HepG2 (cell line): ENCODE results near the gene SYNGAP1. TPM values are rescaled to one million over a fixed set of nuclear protein-coding genes. Genes with fewer than 3 reads are reported as not detected.

Experiments used
- ATAC-seq: fragments of 200-7000 bp; cut with Tn5 transposase; 3 replicates; pipeline ENCODE4 v1.9.1; 2020; ENCODE audit warnings: mild to moderate bottlenecking, moderate library complexity
- BruUV-seq: library from RNA; stranded (reverse); fragments of 400-500 nt; replicated peaks from 2 replicates; lab custom pipeline; 2021; lab: Mats Ljungman, UMichigan
- CTCF ChIA-PET: fragments of 300-600 bp; formaldehyde crosslinking; extraction: SDS; loops from one replicate; lab custom pipeline; 2021; ENCODE audit warnings: low total read pairs, inconsistent platforms, low intra/inter-chr PET ratio; lab: Yijun Ruan, JAX
- POLR2A ChIA-PET: fragments of 350-600 bp; sonication (Branson Sonifier 250); formaldehyde crosslinking; loops from one replicate; lab custom pipeline; 2020; ENCODE audit warnings: antibody characterized with exemption, inconsistent platforms; lab: Yijun Ruan, JAX
- DNase-seq: peaks from one replicate; pipeline ENCODE4 v3.0.0-alpha.2; 2015; ENCODE audit warnings: low spot score
- FAIRE-seq: peaks from 3 replicates; lab custom pipeline; 2011; peaks lifted over from hg19 to GRCh38; lab: Jason Lieb, UNC
- H2AFZ ChIP-seq: one replicate; pipeline ENCODE4 v1.6.1; 2011; ENCODE audit warnings: low read length, inconsistent platforms
- H3K27ac ChIP-seq: fragments of 300-600 bp; 3 replicates; pipeline ENCODE4 v1.8.0; 2011; ENCODE audit warnings: mixed run types, mild to moderate bottlenecking, mixed read lengths, low read length, inconsistent platforms; ENCODE audit not compliant: insufficient read depth; ENCODE audit errors: extremely low read length
- H3K27me3 ChIP-seq, 2 experiments: fragments of 200-600 bp in 1 of 2; 2 replicates in 1 of 2; 3 replicates in 1 of 2; pipeline versions ENCODE4 v1.6.0 to v1.8.0; 2011; ENCODE audit warnings: low read length in 2 of 2, mild to moderate bottlenecking in 2 of 2, moderate library complexity in 2 of 2, inconsistent platforms in 1 of 2; ENCODE audit not compliant: insufficient read depth in 2 of 2, control insufficient read depth in 1 of 2
- H3K36me3 ChIP-seq, 2 experiments: fragments of 200-600 bp in 1 of 2; replicated peaks in 1 of 2; 2 replicates in 1 of 2; 3 replicates in 1 of 2; pipeline versions ENCODE4 v1.5.1 to v1.8.0; 2011; ENCODE audit warnings: low read length in 2 of 2, inconsistent platforms in 1 of 2; ENCODE audit not compliant: insufficient read depth in 2 of 2, control insufficient read depth in 1 of 2
- H3K4me1 ChIP-seq: 2 replicates; pipeline ENCODE4 v1.5.1; 2012; ENCODE audit warnings: low read length, inconsistent platforms; ENCODE audit not compliant: insufficient read depth
- H3K4me2 ChIP-seq: 2 replicates; pipeline ENCODE4 v1.6.0; 2011; ENCODE audit warnings: low read depth, low read length, inconsistent platforms
- H3K4me3 ChIP-seq, 3 experiments: fragments of 200-600 bp in 1 of 3; sonication (generic), shearing (Covaris generic) in 1 of 3; replicated peaks in 1 of 3; 2 replicates each; pipeline ENCODE4 v1.5.1; 2011 to 2016; ENCODE audit warnings: low read length in 3 of 3, inconsistent platforms in 2 of 3, low read depth in 2 of 3, mild to moderate bottlenecking in 2 of 3, control low read depth in 1 of 3, mixed read lengths in 1 of 3; ENCODE audit not compliant: insufficient read depth in 1 of 3
- H3K79me2 ChIP-seq: one replicate; pipeline ENCODE4 v1.6.1; 2011; ENCODE audit warnings: low read length, inconsistent platforms; ENCODE audit not compliant: insufficient read depth
- H3K9ac ChIP-seq: 2 replicates; pipeline ENCODE4 v1.6.0; 2011; ENCODE audit warnings: mild to moderate bottlenecking, low read depth, low read length, inconsistent platforms; ENCODE audit not compliant: insufficient read depth
- H3K9me3 ChIP-seq: 2 replicates; pipeline ENCODE4 v1.5.1; 2012; ENCODE audit warnings: mild to moderate bottlenecking, low read length
- H4K20me1 ChIP-seq: 2 replicates; pipeline ENCODE4 v1.6.0; 2011; ENCODE audit warnings: inconsistent platforms, mild to moderate bottlenecking, low read length, moderate library complexity; ENCODE audit not compliant: insufficient read depth
- ETV6 ChIP-seq: sonication (generic); formaldehyde crosslinking; conservative IDR thresholded peaks from 2 replicates; pipeline ENCODE4 v1.4.0; 2020; ENCODE audit warnings: missing genetic modification reagents
- KDM2A ChIP-seq: sonication (generic); formaldehyde crosslinking; IDR thresholded peaks from 2 replicates; pipeline ENCODE4 v1.4.0; 2020; ENCODE audit warnings: low read depth, missing genetic modification reagents, borderline replicate concordance
- MAFK ChIP-seq, 2 experiments: IDR thresholded peaks in 1 of 2; conservative IDR thresholded peaks in 1 of 2; 2 replicates each; pipeline ENCODE4 v1.6.1; 2011; ENCODE audit warnings: improper control_type of control experiment in 2 of 2, low read length in 2 of 2
- WGBS: methylation state at CpG from one replicate; pipeline ENCODE4 v1.1.6; 2017; ENCODE audit warnings: low lambda C conversion rate; 5-methylcytosine and 5-hydroxymethylcytosine counted together
- in situ Hi-C: cut with HindIII; loops from 2 replicates; pipeline ENCODE4 v1.10.0; 2017; ENCODE audit warnings: low pct_unique_long_range_greater_than_20kb; ENCODE audit not compliant: extremely low pct_ligation_motif_present
- intact Hi-C: fragments of 100-400 bp; cut with micrococcal nuclease; formaldehyde crosslinking; loops from one replicate; pipeline ENCODE4 v1.10.0; 2022; ENCODE audit not compliant: unreplicated experiment
- polyA plus RNA-seq, 8 experiments: library from polyadenylated mRNA; depleted of rRNA in 3 of 8; stranded (reverse) in 7 of 8; unstranded in 1 of 8; fragments of >200 nt; fragmentation: Illumina TruSeq in 4 of 8; extraction: Trizol in 4 of 8; gene quantifications; 2 replicates each; pipeline versions ENCODE4 v1.2.1 to v1.2.3, GENCODE V29; 2011 to 2016; ENCODE audit warnings: low read depth in 4 of 8, missing spikeins in 1 of 8, mixed read lengths in 1 of 8; ENCODE audit not compliant: insufficient read depth in 1 of 8
- total RNA-seq, 5 experiments: library from RNA; depleted of rRNA; stranded (reverse); fragments of >200 nt; fragmentation: Illumina TruSeq; extraction: Trizol; gene quantifications; 2 replicates each; pipeline ENCODE4 v1.2.3, GENCODE V29; 2016; ENCODE audit warnings: low read depth in 1 of 5
- TF ChIP-seq, protein P1 (sequence below): IDR thresholded peaks from 2 replicates; pipeline ENCODE4 v1.6.1; 2012; ENCODE audit warnings: inconsistent platforms
- TF ChIP-seq, protein P2 (sequence below): IDR thresholded peaks from 2 replicates; pipeline ENCODE4 v1.6.1; 2016
- TF ChIP-seq, protein P3 (sequence below): sonication (generic); formaldehyde crosslinking; IDR thresholded peaks from 2 replicates; pipeline ENCODE4 v1.5.0; 2020; ENCODE audit warnings: missing genetic modification reagents

The SYNGAP1 gene
- total and polyA plus RNA-seq, 2 of the 13 experiments (the other 11 are each of a cell fraction or from before 2014, with no cell fraction given), result 0.75 to 1.1 TPM

DNA sequence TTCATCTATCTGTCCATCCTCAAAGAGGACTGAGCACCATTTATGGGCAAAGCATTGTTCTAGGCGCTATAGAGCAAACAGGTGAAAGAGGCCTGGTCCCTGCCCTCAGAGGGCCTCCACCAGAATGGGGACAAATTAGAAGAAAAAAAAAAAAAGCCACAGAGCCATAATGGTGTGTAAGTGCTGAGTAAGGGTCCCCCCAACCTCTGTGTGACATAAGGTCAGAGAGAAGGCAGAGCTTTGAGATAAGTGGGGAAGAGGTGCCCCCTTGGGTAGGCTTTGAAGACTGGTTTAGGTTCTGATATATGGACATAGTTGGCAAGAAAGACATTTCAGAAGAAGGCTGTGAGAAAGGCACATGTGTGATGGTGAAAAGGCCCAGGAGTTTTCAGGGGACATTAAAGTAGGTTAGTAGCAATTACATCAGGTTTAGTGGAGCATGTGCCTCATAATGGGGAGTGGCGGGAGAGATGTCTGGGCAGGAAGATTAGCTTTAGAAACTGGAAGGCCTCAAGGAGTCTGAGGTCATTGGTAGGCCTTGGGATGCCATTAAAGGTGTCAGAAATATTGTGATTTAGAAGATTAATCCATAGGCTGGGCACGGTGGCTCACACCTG lies 19.2 kb downstream of the SYNGAP1 start:
- ChIA-PET CTCF (no interaction called here), POLR2A (interaction anchor here (1.6 kb wide), 1 partner anchor 8 kb away, joined by 5 read pairs; no protein-coding TSS in a partner anchor)
- Histone ChIP-seq H3K9me3 (no peaks in the 10 kb centered on the region), H3K4me3 (no peak overlapping the region), H3K27ac (no peak overlapping the region), H3K36me3 (peaks cover 0 to 2% of the 10 kb centered on the region in 2 experiments; a peak in 1 of 5 replicates), H3K4me2 (no peak overlapping the region), H3K9ac (no peak overlapping the region), H3K27me3 (no peaks in the 10 kb centered on the region), H4K20me1 (no peaks in the 10 kb centered on the region), H2AFZ (no peak overlapping the region), H3K4me1 (no peaks in the 10 kb centered on the region), H3K79me2 (no peaks in the 10 kb centered on the region)
- FAIRE-seq (no peak), DNase-seq (no peak), ATAC-seq (no peak)
- in situ Hi-C loops, result no loop called here
- 92% methylated on average over 3 of the region's 3 CpGs for WGBS
- intact Hi-C loops, result no loop called here
- BruUV-seq, result no TSS peak
- TF ChIP-seq, protein P1, sequence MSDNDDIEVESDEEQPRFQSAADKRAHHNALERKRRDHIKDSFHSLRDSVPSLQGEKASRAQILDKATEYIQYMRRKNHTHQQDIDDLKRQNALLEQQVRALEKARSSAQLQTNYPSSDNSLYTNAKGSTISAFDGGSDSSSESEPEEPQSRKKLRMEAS, result no peak
- TF ChIP-seq MAFK (conservative IDR thresholded peaks at IDR 0.05 in 1 of 2, IDR thresholded peaks at IDR 0.05 in 1 of 2; ENCODE audit: low read length in 2 of 2) (0 out of 4 replicates have a peak, but pooled peaks of 1 of the 2 experiments have one; percentile 16), ETV6 (no peak), KDM2A (CRISPR knock-in tag) (no peak)
- TF ChIP-seq, protein P2, sequence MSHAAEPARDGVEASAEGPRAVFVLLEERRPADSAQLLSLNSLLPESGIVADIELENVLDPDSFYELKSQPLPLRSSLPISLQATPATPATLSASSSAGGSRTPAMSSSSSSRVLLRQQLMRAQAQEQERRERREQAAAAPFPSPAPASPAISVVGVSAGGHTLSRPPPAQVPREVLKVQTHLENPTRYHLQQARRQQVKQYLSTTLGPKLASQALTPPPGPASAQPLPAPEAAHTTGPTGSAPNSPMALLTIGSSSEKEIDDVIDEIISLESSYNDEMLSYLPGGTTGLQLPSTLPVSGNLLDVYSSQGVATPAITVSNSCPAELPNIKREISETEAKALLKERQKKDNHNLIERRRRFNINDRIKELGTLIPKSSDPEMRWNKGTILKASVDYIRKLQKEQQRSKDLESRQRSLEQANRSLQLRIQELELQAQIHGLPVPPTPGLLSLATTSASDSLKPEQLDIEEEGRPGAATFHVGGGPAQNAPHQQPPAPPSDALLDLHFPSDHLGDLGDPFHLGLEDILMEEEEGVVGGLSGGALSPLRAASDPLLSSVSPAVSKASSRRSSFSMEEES (CRISPR knock-in tag), result no peak
- TF ChIP-seq, protein P3, sequence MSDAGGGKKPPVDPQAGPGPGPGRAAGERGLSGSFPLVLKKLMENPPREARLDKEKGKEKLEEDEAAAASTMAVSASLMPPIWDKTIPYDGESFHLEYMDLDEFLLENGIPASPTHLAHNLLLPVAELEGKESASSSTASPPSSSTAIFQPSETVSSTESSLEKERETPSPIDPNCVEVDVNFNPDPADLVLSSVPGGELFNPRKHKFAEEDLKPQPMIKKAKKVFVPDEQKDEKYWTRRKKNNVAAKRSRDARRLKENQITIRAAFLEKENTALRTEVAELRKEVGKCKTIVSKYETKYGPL (CRISPR knock-in tag), result no peak
